Subcutaneous abdominal adipose tissue (tissue), 5 donors: Measurements from ENCODE around the gene CNOT4.

Experiments
- H3K27ac ChIP-seq: one replicate; pipeline ENCODE4 v1.7.0; 2013; ENCODE audit warnings: low read depth, mild to moderate bottlenecking, inconsistent platforms, low read length, moderate library complexity
- H3K27me3 ChIP-seq, 5 donors: one replicate each; pipeline ENCODE4 v1.7.0; 2013; ENCODE audit warnings: low read length in 5 of 5, inconsistent platforms in 1 of 5; ENCODE audit not compliant: control insufficient read depth in 5 of 5, insufficient read depth in 4 of 5
- H3K36me3 ChIP-seq, 5 donors: one replicate each; pipeline ENCODE4 v1.7.0; 2013; ENCODE audit warnings: low read length in 5 of 5; ENCODE audit not compliant: control insufficient read depth in 5 of 5, insufficient read depth in 5 of 5
- H3K4me1 ChIP-seq, 5 donors: one replicate each; pipeline ENCODE4 v1.7.0; 2013; ENCODE audit warnings: low read length in 5 of 5, mild to moderate bottlenecking in 3 of 5, moderate library complexity in 1 of 5; ENCODE audit not compliant: control insufficient read depth in 5 of 5, insufficient read depth in 5 of 5
- H3K4me3 ChIP-seq, 5 donors: one replicate each; pipeline ENCODE4 v1.7.0; 2013; ENCODE audit warnings: low read length in 5 of 5, low read depth in 1 of 5
- H3K9ac ChIP-seq, 5 donors: one replicate each; pipeline ENCODE4 v1.7.0; 2013; ENCODE audit warnings: low read length in 5 of 5, mild to moderate bottlenecking in 4 of 5, moderate library complexity in 3 of 5
- H3K9me3 ChIP-seq, 5 donors: one replicate each; pipeline ENCODE4 v1.7.0; 2013; ENCODE audit warnings: low read length in 5 of 5; ENCODE audit not compliant: control insufficient read depth in 5 of 5
- donor health status: healthy.
- donor health status: healthy.
- donor health status: healthy.
- donor health status: healthy.
- donor health status: healthy.

Gene CNOT4

GRCh38 chr7:135509839-135510591 is at the start of gene CNOT4:
Gene CNOT4, minus strand, starts transcription at chr7:135510102. Its CDS starts 71,771 bp downstream, at chr7:135438331.
- Histone ChIP-seq H3K4me3 (peak within 1 kb of the TSS; percentile 73 to 98 (median 97)), H3K27ac (peak within 1 kb of the TSS; percentile 97), H3K36me3 (no peaks in the 10 kb centered on the region), H3K27me3 (no peaks in the 10 kb centered on the region), H3K4me1 (peaks cover 6 to 37% (median 31%) of the 10 kb centered on the region in 5 donors), H3K9ac (peak within 1 kb of the TSS; percentile 88 to 99 (median 98)), H3K9me3 (no peaks in the 10 kb centered on the region)

DNA sequence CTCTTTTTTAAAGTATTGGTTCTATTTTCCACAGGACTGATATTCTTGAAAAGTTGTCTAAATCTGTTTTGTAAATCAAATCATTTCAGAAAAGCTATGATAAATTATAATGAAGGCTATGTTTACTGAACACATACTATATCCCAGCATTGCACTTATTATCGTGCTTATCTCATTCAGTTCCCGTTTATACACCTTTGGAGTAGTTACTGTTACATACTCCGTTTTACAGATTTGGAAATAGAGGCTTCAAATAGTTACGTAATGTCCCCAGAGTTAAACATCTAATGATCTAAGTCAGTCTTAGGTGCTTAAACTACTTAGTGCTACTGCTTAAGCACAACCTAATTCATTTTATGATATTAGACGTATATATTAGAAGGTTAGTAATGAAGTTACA is 49.0 kb upstream of the CNOT4 start:
- peak overlapping the region in 4 of 5 donors; percentile 96 to 100 (median 99) for H3K9ac ChIP-seq

DNA sequence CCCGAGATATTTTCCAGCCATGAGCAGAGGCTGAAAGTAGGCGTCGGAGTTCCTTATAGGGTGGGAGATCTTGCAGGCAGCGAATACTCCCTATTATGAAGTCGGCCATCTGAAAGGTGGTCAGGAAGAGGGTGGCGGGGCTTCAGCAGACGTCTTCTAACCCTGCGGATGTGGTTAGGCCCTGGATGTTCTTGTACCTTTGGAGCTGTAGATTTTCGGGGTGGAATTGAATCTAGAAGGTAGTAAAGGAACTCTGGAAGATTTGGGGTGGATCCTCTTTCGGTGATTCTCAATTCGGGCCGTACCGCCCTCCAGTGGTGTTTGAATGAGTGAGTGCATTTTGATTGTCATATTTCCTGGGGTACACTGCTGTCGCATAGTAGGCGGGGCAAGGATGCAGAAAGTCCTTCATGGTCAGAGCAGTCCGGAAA is 48.5 kb upstream of the CNOT4 start:
- Histone ChIP-seq H3K36me3 (no peaks in the 10 kb centered on the region), H3K4me1 (peaks cover 0 to 14% (median 9%) of the 10 kb centered on the region in 5 donors), H3K9me3 (no peaks in the 10 kb centered on the region), H3K9ac (peak overlapping the region; percentile 96 to 100 (median 99)), H3K4me3 (peak overlapping the region; percentile 75 to 100 (median 94)), H3K27me3 (no peaks in the 10 kb centered on the region), H3K27ac (peak overlapping the region; percentile 97)

More for the DNA sequence above, 49.0 kb upstream of the CNOT4 start:
- no peaks in the 10 kb centered on the region for H3K9me3 ChIP-seq
- peaks cover 0 to 14% (median 9%) of the 10 kb centered on the region in 5 donors for H3K4me1 ChIP-seq
- H3K27me3 ChIP-seq: no peaks in the 10 kb centered on the region
- peak overlapping the region; percentile 75 to 100 (median 94) for H3K4me3 ChIP-seq
- peak overlapping the region; percentile 97 for H3K27ac ChIP-seq
- no peaks in the 10 kb centered on the region for H3K36me3 ChIP-seq

DNA sequence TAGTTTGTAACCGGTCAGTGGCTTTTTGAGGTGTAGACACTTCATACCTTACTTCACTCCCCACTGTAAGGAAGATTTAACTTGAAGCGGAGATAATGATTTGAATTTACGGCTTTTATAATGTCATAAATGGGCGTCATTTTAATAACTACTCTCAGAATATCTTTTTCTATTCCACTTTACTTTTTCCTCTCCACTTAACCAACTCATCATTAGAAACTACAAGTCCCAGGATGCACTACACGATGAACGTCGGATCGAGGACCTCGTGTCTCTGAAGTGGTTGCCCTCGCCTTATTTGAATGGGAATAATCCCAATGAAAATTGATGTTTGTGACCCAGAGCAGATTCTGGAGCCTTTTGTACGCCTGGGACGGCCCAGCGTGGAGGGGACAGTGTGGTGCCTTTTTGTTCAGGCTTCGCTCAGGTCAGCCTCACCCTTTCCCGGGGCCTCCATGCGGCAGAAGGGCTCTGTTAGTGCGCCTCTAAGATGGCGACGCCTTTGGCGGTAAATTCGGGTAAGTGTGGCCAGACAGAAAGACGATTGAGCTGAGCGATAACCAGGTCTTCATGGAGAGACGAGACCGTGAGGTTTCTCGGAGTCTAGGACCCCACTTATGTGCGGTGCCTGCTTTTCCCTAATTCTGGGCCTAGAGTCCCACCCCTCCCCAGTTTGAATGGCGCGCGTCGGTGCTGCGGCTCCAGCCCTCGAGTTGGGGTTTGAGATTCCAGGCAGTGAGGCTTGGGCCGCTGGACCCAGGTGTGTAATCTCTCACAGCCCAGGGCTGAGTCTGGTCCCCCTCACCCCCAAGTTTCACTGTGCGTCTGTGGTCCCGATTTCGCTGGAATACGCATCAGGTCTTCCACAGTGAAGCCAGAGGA is 47.8 kb upstream of the CNOT4 start, which contains the start of gene NUP205:
NUP205 (plus strand) TSS at position 463 of the 882 bp plus-strand sequence; CDS start at position 491, 28 bp downstream.
- Histone ChIP-seq H3K36me3 (no peaks in the 10 kb centered on the region), H3K27me3 (no peaks in the 10 kb centered on the region), H3K27ac (peak within 1 kb of the TSS; percentile 97), H3K4me3 (peak within 1 kb of the TSS; percentile 75 to 100 (median 94)), H3K9me3 (no peaks in the 10 kb centered on the region), H3K4me1 (peaks cover 0 to 14% (median 9%) of the 10 kb centered on the region in 5 donors), H3K9ac (peak within 1 kb of the TSS; percentile 96 to 100 (median 99))

GRCh38 chr7:135553346-135553745 is 43.4 kb upstream of the CNOT4 start:
- H3K27me3 ChIP-seq: peaks cover 0 to 6% (median 0%) of the 10 kb centered on the region in 5 donors
- H3K36me3 ChIP-seq: no peaks in the 10 kb centered on the region
- H3K9me3 ChIP-seq: no peaks in the 10 kb centered on the region
- no peak overlapping the region for H3K4me3 ChIP-seq
- H3K9ac ChIP-seq: no peak overlapping the region
- no peak overlapping the region for H3K27ac ChIP-seq
- peaks cover 0 to 7% (median 3%) of the 10 kb centered on the region in 5 donors for H3K4me1 ChIP-seq

- Histone ChIP-seq H3K4me3 (no peak overlapping the region), H3K27me3 (peaks cover 0 to 6% (median 0%) of the 10 kb centered on the region in 5 donors), H3K27ac (no peak overlapping the region), H3K9ac (no peak overlapping the region), H3K4me1 (no peaks in the 10 kb centered on the region), H3K36me3 (no peaks in the 10 kb centered on the region), H3K9me3 (no peaks in the 10 kb centered on the region)
These were observed 42.2 kb upstream of the CNOT4 start for GRCh38 chr7:135552148-135552547.

GRCh38 chr7:135550196-135550595 is 40.3 kb upstream of the CNOT4 start:
- no peaks in the 10 kb centered on the region for H3K36me3 ChIP-seq
- H3K9me3 ChIP-seq: no peaks in the 10 kb centered on the region
- H3K4me1 ChIP-seq: no peaks in the 10 kb centered on the region
- H3K9ac ChIP-seq: no peak overlapping the region
- H3K4me3 ChIP-seq: no peak overlapping the region
- peaks cover 0 to 6% (median 0%) of the 10 kb centered on the region in 5 donors for H3K27me3 ChIP-seq
- no peak overlapping the region for H3K27ac ChIP-seq

- H3K9ac ChIP-seq: no peak overlapping the region
- H3K27me3 ChIP-seq: no peaks in the 10 kb centered on the region
- peaks cover 0 to 11% (median 6%) of the 10 kb centered on the region in 5 donors for H3K4me1 ChIP-seq
- no peak overlapping the region for H3K27ac ChIP-seq
- no peak overlapping the region for H3K4me3 ChIP-seq
- no peaks in the 10 kb centered on the region for H3K9me3 ChIP-seq
- H3K36me3 ChIP-seq: no peaks in the 10 kb centered on the region
These were observed 31.1 kb upstream of the CNOT4 start for GRCh38 chr7:135541029-135541428.

GRCh38 chr7:135539629-135540028 is 29.7 kb upstream of the CNOT4 start:
- H3K27me3 ChIP-seq: no peaks in the 10 kb centered on the region
- no peaks in the 10 kb centered on the region for H3K36me3 ChIP-seq
- H3K4me1 ChIP-seq: peaks cover 0 to 11% (median 6%) of the 10 kb centered on the region in 5 donors
- H3K9me3 ChIP-seq: no peaks in the 10 kb centered on the region
- H3K27ac ChIP-seq: no peak overlapping the region
- no peak overlapping the region for H3K9ac ChIP-seq
- H3K4me3 ChIP-seq: no peak overlapping the region
